Suppressor macrophage treated with lipopolysaccharide for 1 hour (primary cell): ENCODE results near the gene KRT78.

Experiments used
- DNase-seq, 3 donors: peaks; one replicate each; pipeline ENCODE4 v3.0.0-alpha.2; 2020 to 2022

The KRT78 gene

DNA sequence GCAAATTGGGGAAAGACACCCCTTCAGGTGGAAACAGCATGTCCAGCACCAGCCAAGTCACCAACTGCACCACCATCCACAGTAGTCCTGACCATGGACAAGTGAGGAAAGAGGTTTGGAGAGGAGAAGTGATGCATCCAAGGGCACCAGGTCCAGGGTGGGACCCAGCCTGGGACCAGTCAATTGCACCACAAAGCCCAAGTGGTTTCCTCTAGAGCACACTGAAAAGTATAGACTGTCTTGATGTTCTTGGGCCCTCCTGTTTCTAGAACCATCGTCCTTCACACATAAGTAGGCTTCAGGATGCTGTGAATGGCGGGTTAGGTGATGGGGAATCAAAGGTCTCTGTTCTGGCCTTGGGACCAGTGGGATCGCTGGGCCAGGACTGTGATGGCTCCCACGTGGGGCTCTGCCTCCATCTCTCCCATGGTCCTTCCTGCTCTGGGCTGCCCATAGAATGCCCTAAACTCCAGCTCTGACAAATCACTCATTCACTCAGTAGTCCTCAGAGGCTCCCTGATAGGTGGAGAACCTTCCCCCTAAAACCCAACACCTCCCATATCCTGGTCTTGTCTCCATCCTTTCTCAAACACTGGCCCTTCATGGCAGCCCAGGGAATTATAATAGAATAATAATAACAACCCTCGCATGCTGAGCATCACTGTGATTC, 23.9 kb downstream of the KRT78 start:
- no peak for DNase-seq

DNA sequence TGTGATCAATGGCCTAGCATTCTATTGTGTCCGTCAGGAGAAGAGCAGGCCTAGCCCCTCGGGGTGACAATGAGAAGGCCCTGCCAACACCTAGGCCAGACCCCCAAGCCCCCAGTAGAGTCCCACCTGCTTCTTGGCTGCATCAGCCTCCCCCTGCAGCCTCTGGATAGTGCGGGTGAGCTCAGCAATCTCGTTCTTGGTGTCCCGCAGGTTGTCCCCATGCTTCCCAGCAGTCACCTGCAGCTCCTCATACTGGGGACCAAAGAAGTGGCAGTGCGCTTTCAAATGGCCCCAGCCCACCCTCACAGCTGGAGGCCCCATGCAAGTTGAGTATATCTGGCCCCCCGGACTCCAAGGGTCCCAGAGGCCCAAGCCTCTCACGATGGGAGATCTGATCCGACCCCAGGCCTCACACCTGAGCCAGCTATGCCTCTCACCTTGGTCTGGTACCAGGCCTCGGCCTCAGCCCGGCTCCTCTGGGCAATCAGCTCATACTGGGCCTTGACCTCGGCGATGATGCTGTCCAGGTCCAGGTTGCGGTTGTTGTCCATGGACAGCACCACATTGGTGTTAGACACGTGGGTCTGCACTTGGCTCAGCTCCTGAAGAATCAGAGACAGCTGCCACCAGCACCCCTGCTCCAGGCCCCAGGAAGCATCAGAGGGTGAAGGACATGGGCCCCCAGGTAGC, 24.9 kb downstream of the KRT78 start:
- DNase-seq, result no peak

DNA sequence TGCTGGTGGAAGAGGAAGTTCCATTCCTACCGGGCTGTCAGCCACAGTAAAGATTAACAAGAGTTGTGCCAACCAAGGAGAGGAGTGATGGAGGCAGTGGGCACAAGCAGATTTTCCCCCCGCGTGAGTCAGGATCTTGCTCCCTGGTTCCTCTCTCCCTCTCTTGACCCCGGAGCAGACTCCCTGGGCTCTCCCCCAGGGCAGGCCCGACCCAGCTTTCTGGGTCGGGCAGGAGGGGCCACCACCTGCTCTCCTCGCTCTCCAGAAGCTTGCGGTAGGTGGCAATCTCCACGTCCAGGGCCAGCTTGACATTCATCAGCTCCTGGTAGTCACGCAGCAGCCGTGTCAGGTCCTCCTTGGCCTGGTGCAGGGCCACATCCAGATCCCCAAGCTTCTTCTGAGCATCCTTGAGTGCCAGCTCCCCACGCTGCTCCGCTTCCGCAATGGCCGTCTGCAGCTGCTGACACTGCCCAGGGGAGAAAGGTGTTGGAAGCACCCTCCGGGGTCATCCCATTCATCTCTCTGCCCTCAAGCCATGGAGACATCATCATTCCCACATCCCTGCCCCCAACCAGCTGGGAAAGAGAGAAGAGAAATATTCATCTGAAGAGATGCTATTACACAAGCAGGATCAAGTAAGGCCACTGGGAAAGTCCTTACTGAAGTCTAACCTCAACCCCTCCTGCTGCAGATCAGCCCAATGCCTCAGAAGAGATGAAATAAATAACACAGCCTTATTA, 25.9 kb downstream of the KRT78 start:
- DNase-seq, result no peak

DNA sequence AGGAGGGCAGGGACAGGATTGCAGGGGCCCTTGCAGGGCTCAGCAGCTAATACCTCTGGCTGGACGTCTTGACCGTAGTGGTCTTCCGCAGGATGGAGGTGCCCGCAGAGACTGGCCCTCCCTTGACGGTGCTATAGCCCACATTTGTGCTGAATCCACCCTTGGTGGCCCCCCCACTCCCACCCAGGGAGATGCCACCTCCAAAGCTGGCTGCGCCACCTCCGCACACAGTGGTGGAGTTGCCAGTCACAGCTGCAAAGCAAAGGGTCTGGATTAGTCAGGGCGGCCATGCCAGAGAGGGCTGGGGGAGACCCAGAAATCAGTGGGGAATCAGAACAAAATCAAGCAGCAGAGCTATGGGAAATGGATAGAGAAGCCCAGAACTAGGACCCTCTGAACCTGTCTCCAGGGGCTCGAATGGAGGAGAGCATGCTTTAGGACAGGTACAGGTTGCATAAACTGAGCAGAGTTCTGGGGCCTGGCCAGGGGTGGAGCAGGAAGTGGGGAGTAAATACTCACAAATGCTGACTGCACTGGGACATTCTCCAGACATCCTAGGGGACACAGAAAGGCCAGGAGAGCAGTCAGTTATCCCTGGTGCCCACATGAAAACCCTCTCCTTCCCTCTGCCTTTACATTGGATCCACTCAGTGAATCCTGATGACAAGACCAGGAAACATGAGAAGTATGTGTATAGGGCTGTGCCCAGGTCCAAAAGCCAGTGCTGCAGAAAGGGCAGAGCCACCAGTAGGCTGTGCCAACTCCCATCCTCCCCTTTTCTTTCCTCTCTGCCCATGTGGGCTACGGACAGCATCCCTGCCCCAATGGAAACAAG, 26.8 kb downstream of the KRT78 start:
- DNase-seq, result no peak

DNA sequence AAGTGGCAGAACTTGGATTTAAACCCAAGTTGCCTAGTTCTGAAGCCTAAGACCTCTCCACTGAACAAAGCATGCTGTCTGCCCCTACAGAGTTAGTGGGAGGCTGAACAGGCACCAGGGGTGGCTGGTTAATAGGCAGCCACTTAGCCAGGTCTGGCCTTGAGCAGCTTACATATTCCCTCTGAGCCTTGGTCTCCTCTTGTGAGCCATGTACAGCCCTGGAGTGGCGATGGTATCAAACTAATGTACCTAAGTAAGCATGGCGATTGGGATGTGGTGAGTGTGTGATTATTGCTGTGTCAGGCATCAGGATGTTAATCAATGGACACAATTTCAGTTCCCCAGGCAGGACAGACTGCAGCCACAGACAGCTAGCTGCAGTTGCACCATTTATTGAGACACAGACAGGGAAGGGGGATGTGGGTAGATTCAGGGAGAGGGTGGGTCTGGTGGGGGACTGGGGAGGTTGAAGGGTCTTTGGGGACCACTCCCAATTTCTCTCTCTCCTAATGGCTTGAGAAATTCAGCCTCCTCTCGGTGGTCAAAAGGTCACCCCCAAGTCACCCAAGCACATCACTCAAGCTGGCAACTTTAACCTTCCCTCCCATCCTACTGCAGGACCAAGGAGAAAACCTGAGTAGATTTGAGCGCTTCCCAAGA, 27.6 kb downstream of the KRT78 start:
- no peak for DNase-seq

DNA sequence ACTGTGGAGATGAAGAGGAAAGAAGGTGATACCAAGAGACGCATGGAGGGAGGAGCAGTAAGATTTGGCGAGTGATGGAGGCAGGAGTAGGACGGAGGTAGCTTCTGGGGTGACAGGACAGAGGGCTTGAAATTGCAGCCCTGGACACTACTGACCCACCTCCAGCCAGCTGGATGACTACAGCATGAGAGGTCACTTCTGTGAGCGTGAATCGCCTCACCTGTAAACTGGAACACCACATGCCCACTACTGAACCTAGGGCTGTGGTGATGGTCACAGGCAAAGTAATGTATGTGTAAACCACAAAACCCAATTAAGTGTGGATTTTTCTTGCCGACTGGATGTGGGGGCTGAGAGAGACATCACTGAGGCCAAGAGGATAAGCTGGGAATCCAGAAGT, 28.3 kb downstream of the KRT78 start:
- no peak for DNase-seq

DNA sequence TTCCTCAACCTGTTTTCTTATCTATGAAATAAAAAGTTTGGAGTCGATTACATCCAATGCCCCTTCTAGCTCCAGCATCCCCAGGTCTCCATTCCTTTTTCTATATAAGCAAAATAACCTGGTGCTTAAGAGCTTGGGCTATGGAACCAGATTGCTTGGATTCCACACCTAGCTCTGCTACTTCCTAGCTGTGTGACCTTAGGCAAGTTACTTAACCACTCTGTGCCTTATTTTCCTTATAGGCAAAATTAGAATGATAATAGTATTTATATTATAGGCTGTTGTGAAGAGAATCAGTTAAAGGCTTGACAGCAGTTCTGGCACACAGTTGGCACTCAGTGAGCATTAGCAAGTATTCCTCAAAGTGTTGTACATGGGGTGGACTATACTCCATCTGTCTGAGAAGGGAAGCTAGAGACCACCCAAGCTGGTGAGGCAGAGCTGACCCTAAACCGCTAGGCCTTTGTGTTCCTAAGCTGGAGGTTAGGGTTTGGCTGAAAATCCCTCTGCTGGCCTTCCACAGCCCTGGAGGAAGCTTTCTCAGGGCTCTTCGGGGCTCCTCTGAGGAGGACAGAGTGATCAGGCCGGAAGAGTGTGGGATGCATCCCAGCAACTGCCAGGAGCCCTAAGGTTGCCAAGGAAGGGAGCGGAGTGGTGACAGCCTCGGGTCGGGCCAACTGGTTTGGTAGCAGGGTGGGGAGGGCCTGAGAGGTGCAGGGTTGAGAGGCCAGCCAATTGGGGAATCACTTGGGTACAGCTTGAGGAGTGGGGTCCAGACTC, 28.9 kb downstream of the KRT78 start:
- DNase-seq, result no peak

DNA sequence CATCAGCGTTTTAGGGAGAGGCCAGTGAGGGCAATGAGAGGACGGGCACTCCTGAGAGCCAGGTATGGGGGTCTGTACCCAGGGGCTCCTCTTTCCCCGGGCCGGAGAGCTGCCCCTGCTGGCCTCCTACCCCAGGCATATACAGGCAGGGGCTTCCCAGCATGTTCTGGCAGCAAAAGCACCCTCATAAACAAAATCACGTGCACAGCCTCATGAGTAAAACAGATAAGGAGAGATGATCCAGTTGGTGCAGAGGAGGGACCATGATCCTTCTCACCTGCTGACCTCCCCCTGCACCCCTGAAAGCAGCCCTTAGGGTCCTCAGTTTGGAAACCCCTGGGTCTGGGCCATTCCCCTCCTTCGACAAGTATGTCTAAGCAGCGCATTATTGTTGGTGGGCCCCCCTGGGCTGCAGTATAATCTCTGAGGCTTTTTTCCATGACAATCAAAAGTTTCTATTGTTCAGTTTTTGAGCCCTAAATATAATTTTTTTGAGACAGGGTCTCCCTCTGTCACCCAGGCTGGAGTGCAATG, 29.8 kb downstream of the KRT78 start:
- DNase-seq, result no peak

DNA sequence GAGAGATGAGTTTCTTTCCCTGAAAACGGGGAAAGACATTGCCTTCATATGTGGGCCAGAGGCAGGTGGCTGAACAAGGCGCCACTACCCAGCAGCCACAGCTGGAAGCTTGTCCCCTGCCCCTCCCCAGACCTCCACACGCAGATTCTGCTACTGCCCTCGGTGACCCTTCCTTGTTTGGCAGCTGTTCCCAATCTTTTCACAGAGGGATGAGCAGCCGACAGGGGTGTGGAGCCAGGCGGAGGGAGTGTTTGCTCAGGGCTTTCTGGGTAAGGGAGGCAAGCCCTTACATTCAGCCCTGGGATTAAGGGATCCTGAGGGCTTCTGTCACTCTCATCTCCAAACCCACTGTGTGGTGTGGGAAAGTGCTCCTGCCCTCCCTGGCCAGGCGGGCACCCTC, 30.4 kb downstream of the KRT78 start:
- DNase-seq, result no peak

DNA sequence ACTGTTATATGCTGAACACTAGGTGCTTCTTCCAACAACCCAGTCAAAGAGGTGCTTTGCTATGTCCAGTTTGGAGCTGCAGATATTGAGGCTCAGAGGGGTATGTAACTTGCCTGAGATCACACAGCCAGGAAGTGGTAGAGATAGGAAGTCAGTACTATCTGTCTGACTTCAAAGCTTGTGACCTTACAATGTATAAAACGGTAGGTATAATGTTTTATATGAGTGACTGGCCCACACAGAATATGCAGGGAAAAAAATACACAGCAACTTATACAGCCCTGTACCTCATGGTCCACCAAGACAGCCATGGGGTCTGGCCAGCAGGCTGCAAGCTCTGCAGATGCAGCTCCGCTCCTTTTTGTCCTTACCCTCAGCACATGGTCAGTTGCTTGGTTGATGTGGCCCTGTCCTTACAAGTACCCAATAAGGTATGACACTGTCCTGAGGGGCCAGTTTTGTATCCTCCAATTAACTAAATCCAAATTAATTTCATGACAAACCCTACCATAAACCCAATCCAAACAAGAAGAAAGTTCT, 31.0 kb downstream of the KRT78 start:
- DNase-seq, result no peak

DNA sequence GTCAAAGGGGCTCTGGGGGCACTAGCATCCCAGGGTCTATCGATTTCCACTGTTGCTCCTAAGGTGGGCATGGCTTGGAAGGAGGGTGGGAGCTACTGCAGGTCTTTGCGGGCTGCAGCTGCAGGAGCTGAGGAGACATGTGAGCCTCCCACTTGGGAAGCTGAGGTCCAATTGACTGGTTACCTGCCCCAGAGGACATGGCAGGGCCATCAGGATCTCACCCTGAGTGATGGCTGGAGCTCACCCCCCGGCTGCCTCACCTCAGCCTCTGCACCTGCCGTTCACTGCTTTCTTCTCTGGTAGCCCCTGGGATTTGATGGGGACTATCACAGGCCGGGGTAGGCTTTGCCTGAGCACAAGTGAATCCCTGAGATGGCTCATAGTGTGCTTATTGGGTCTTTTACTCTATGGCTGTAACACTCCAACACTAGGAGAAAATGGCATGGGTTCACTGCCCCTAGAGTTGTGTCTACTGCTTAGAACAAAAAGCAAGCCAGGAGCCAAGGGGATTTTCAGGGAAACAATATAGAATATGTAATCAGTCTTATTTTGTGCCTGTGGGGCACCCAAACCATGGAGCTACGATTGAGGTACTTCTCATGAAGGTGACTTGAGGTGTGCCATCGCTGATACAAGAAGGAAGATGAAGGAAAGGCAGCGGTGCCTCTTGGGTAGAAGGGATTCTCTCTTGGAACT, 31.6 kb downstream of the KRT78 start:
- no peak for DNase-seq

DNA sequence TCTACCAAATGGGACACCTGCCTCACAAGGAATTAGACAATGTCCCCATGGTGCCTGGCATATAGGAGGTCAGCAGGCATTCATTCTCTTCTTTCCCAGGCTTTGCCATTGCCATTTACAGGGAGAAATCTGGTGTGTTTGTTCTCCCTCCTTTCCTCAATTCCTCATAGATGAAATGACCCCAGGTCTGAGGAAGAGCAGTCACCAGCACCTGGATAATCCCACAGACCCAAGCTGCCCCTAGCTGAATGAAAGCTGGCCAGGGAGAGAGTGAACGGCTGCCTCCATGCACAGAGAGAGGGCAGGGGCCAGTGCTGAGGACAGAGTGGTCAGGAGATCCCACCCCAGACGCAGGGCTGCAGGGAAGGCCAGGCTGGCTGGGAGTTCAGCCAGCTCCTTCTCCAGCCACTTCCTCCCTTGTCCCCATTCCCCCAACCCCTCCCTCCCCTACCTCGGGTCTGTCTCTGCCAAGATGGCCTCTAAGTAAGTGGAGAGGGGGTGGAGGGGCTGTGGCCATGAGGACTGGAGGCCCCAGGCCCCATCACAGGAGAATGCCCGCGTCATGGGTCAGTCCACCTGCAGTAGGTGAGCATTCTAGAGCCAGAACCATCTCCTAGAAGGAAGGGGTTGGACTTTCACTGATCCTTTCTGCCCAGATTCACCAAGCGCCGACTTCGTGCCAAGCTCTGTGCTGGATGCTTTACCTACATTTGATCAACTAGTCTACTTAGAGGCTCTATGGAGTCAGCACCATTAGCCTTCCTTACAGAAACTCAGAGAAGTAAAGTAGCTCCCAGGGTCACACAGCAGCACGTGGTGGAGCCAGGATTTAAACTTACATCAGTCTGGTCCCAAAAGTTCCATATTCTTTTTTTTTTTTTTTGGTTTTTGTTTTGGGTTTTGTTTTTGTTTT, 32.9 kb downstream of the KRT78 start:
- DNase-seq, result no peak

DNA sequence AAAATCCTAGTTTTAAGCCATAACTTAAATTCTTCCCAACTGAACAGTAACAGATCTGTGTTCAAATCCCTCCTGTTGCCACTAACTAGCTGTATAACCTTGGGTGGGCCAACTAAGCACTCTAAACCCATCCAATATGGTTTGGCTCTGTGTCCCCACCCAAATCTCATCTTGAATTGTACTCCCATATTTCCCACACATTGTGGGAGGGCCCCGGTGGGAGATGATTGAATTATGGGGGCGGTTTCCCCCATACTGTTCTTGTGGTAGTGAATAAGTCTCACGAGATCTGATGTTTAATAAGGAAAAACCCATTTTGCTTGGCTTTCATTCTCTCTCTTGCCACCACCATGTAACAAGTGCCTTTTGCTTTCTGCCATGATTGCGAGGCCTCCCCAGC, 33.6 kb downstream of the KRT78 start:
- no peak for DNase-seq

DNA sequence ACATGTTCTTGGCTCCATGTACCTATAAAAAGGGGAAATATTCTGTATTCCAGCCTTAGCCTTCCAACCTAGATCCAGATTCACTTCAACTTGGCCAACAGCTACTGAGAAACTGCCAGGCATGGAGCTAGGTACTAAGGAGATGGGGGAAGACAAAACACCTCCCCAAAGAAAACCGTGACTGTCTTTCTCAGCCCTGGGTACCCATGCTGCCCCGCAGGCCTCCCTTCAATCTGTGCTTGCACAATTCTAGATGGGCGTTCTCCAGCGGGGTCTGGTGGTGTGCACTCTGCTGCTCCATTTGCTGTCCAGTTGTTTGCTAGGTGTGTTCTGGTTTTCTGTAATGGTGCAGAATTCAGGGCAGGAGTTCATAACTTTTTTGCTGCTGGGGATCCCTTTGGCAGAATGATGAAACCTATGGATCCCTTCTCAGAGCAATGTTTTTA, 34.1 kb downstream of the KRT78 start:
- DNase-seq, result no peak

DNA sequence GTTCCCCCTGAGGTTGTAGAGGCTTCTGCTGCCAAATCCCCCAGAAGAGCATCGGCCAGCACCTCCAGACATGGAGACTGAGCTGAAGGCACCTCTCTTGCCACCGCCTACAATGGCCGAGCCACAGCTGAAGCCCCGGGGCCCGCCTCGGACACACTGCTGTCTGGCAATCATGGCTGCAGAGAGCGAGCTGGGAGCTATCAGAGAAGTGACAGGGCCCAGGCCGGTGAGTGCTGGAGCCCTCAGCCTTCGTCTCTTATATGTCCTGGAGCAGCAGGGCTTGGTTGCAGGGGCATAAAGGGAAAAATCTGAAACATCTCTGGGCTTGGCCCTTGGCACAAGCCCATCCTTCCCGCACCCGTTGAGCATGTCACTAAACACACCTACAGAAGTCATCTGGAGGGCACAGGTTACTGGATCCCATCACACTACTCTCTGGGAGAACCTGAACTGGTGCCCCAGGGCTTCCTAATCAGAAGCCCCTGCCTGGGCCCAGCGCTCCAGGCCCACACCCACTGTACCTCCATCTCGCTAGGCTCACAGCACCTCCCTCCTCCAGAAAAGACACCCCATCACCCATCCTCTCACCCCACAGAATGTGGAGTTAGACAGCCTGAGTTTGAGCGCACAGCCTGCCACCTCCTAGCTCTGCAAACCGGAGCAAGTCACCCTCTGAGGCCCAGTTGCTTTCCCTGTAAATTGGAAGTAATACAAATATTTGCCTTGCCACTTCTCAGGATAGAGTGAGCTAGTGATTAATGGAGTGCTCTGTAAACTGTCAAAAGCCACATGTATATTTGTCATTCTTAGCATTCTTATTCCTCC, 34.7 kb downstream of the KRT78 start, which contains the start of gene KRT4:
Gene KRT4 (minus strand): TSS at position 232 of the 825 bp plus-strand sequence. CDS start 58 bp downstream, at position 174.
- no peak for DNase-seq

DNA sequence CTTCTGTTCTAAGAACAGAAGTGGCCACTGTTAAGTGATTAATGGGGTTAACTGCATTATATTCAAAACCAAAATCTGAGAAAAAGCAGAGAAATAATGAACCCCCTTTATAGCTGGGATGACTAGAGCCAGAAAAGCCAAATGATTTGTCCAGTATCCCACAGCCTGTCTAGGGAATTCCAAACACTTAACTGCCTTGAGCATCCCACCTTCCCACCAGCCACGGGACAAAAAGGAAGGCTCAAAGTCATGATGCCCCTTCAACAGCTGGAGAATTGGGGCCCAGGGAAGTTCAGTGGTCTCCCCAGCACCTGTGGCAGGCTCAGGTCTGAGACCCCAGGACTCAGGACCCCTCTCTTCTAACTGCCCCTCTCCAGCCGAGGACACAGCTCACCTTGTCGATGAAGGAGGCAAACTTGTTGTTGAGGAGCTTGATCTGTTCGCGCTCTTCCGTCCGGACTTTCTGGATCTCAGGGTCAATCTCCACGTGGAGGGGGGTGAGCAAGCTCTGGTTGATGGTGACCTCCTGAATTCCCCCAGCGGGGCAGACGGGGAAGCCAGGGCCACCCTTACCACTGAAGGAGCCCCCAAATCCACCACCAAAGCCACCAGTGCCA, 35.5 kb downstream of the KRT78 start:
- no peak for DNase-seq

DNA sequence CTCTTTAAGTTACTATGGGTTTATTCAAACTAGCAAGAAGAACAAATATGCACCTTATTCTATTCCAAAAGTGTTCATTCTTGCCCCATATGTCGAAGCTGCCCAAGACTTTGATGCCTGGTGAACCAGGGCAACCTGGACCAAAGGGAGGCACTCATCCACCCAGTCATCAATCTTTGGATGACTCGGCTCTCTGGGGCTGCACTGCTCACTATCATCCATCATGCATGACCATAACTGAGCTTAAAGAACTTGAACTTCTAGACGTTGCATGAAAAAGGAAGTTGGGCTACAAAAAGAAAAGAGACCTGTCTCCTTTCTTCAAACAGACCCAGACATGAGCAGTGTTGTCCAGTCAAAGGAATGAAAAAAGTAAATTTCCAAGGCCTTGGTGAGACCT, 36.0 kb downstream of the KRT78 start:
- DNase-seq, result no peak

DNA sequence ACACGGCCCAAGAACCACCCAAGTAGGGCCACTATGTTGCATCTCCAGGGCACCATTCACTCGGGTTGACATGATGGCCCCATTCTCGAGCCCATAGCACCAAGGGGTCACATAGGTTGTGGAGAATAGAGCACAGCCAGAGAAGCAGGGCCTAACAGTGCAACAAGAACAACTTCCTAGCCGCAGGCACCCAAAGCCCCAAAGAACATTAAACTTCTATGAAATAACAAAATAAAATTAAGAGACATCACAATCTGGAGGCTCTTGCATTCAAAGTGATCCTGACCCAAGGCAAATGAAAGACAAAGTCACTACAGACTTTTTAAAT, 36.8 kb downstream of the KRT78 start:
- no peak for DNase-seq
